Measurements from ENCODE around the gene AOPEP. TPM values are rescaled to one million over a fixed set of nuclear protein-coding genes. Genes with fewer than 3 reads are reported as not detected.

AOPEP gene
- total RNA-seq, 1 donor from 2014 or later: 92.3 TPM

DNA sequence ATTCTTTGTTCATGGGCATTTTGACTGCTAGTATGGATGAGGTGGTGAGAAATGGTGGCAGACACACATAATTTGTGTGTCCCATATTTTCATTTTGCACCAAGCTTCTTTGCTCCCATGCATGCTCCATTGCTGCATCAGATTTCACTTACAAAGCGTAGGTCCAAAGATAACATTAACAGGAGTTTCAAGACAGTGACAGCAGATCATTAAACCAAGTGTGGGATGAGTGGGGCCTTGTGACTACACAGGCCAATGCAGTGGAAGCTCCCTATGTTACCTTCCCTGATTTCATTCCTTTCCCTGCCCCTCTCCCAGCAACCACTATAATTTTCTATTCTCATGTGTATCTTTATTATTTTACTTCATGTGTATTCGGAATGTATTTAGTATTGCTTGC lies 142.0 kb downstream of the AOPEP start:
- no peaks in the 10 kb centered on the region for H3K27me3 Mint-ChIP-seq (ENCODE audit: low read depth)
- H3K27ac Mint-ChIP-seq (ENCODE audit: unreplicated experiment): peak overlapping the region; percentile 94
- no peak overlapping the region for H3K4me3 Mint-ChIP-seq (ENCODE audit: unreplicated experiment)
- DNase-seq (ENCODE audit: low spot score): no peak
- H3K4me1 Mint-ChIP-seq (ENCODE audit: low read depth): peaks cover 90% of the 10 kb centered on the region
- H3K9me3 Mint-ChIP-seq (ENCODE audit: low read depth): no peaks in the 10 kb centered on the region
- TF ChIP-seq, protein P1, sequence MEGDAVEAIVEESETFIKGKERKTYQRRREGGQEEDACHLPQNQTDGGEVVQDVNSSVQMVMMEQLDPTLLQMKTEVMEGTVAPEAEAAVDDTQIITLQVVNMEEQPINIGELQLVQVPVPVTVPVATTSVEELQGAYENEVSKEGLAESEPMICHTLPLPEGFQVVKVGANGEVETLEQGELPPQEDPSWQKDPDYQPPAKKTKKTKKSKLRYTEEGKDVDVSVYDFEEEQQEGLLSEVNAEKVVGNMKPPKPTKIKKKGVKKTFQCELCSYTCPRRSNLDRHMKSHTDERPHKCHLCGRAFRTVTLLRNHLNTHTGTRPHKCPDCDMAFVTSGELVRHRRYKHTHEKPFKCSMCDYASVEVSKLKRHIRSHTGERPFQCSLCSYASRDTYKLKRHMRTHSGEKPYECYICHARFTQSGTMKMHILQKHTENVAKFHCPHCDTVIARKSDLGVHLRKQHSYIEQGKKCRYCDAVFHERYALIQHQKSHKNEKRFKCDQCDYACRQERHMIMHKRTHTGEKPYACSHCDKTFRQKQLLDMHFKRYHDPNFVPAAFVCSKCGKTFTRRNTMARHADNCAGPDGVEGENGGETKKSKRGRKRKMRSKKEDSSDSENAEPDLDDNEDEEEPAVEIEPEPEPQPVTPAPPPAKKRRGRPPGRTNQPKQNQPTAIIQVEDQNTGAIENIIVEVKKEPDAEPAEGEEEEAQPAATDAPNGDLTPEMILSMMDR (IDR thresholded peaks at IDR 0.05): no peak
- H3K36me3 Mint-ChIP-seq (ENCODE audit: low read depth): no peaks in the 10 kb centered on the region

DNA sequence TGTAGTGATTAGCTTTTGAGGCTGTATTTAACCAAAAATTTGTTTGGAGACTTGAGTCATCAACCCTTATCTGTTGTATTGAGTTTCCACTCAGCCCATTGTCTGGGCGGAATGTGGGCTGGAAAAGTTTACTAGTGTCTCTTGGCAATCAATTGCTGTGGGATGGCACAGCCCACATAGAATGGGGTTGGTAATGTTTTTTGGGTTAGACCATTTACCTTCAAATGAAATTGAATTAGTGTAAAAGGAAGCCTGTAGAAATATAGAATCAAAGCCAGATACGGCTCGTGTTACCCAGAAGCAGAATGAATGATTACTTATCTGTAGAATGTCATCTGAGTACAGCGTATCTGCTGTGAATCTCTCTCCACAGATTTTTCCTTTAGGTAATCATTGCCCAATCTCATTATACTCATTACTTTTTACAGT lies 142.9 kb downstream of the AOPEP start:
- Mint-ChIP-seq H3K36me3 (ENCODE audit: low read depth) (no peaks in the 10 kb centered on the region), H3K4me3 (ENCODE audit: unreplicated experiment) (no peak overlapping the region), H3K9me3 (ENCODE audit: low read depth) (no peaks in the 10 kb centered on the region), H3K27me3 (ENCODE audit: low read depth) (no peaks in the 10 kb centered on the region), H3K4me1 (ENCODE audit: low read depth) (peaks cover 89% of the 10 kb centered on the region), H3K27ac (ENCODE audit: unreplicated experiment) (peak overlapping the region; percentile 79)
- DNase-seq (ENCODE audit: low spot score): no peak
- TF ChIP-seq, protein P1 (IDR thresholded peaks at IDR 0.05): no peak

DNA sequence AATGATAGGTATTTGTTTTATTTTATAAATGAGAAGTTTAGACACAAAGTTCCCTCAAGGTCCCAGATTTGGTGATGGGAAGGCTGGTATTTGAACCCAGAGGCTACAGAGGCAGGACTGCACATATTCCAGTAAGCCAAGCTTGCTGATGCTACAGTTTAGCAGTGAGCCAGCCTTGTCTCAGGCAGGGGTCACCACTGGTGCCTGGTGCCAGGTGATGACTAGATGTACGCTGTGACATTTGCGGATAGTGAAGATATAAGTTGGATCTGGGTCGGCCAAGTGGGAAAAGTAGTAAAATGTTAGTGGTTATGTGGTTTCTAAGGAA lies 143.9 kb downstream of the AOPEP start:
- Mint-ChIP-seq H3K27me3 (ENCODE audit: low read depth) (no peaks in the 10 kb centered on the region), H3K36me3 (ENCODE audit: low read depth) (no peaks in the 10 kb centered on the region), H3K4me3 (ENCODE audit: unreplicated experiment) (no peak overlapping the region), H3K4me1 (ENCODE audit: low read depth) (peaks cover 91% of the 10 kb centered on the region), H3K27ac (ENCODE audit: unreplicated experiment) (peak overlapping the region; percentile 7), H3K9me3 (ENCODE audit: low read depth) (no peaks in the 10 kb centered on the region)
- TF ChIP-seq, protein P1 (IDR thresholded peaks at IDR 0.05): no peak
- DNase-seq (ENCODE audit: low spot score): no peak

DNA sequence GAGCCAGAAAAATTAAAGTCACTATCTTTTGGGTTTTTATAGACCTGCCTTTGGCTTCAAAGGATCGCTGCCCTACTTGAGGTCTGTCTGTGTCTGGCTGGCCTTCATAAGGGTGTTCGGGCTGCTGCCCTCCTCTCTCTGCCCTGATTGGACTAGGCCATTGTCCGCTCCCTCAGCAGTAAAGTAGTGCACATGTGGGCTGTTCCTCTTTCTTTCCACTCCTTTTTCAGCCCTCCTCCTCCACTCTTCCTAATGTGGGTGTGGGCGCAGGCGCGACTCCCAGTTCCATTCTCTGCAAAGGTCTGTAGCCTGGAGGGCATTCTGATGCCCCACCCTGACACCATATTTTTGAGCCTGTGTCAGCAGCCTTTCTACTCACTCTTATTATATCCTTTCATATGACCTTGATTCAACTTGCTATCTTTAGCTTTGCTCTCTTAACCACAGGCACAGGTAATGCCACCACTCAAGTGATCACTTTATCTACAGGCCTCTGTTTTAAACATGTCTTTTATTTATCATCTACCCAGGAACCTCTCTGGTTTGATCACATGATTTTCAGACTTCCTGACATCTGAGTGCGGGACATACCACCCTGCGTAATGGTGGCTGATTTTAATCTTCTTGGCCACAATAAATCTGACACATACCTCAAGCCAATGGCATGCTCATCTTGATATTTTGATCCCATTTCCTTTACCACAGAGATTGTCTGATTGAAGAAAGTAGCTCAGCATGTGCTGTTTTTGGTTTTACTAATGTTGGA lies 144.5 kb downstream of the AOPEP start:
- no peaks in the 10 kb centered on the region for H3K27me3 Mint-ChIP-seq (ENCODE audit: low read depth)
- no peak for DNase-seq (ENCODE audit: low spot score)

DNA sequence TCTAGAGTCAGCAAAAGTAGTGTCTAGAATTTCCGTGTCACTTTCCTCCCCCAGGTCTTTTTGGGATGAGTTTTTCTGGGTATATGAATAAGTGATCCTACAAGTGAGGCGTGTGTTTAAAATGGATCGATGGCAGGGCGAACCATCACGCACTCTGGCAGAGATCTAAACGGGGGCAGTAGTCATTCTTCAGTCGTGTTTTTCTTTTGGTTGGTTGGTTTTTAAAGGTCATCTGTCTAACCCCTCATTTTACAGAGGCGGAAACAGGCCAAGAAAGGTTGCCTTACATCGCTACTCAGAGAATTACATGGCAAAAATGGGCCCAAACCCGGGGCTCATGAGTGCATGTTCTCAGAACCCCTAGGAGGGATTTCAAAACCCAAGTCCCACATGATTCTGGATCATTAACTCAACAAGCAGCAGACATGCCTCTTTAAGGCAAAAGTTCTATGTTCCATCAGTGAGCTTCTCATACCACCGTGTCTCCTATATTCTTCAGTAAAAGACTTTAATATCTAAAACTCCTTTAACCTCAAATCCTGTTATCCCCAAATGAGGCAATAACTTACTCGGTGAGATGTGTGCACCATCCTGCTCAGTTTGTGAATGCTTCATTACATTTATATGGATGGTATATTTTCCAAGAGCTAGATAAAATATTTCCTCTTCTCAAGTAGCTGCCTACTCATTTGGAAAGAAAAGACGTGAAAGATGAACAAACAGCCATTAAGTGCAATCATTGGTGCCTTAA lies 145.8 kb downstream of the AOPEP start:
- Mint-ChIP-seq H3K4me1 (ENCODE audit: low read depth) (peaks cover 80% of the 10 kb centered on the region), H3K27ac (ENCODE audit: unreplicated experiment) (peak overlapping the region; percentile 83)

More for the DNA sequence above, 144.5 kb downstream of the AOPEP start:
- H3K4me1 Mint-ChIP-seq (ENCODE audit: low read depth): peaks cover 91% of the 10 kb centered on the region
- H3K27ac Mint-ChIP-seq (ENCODE audit: unreplicated experiment): peak overlapping the region; percentile 80
- TF ChIP-seq, protein P1 (IDR thresholded peaks at IDR 0.05): no peak
- no peak overlapping the region for H3K4me3 Mint-ChIP-seq (ENCODE audit: unreplicated experiment)
- no peaks in the 10 kb centered on the region for H3K9me3 Mint-ChIP-seq (ENCODE audit: low read depth)
- H3K36me3 Mint-ChIP-seq (ENCODE audit: low read depth): no peaks in the 10 kb centered on the region

More for the DNA sequence above, 145.8 kb downstream of the AOPEP start:
- DNase-seq (ENCODE audit: low spot score): no peak
- Mint-ChIP-seq H3K27me3 (ENCODE audit: low read depth) (no peaks in the 10 kb centered on the region), H3K36me3 (ENCODE audit: low read depth) (no peaks in the 10 kb centered on the region), H3K9me3 (ENCODE audit: low read depth) (no peaks in the 10 kb centered on the region), H3K4me3 (ENCODE audit: unreplicated experiment) (no peak overlapping the region)
- TF ChIP-seq, protein P1 (IDR thresholded peaks at IDR 0.05): no peak
